SJCRH30 (cell line): ENCODE data around the gene MLN. TPM values are rescaled to one million over a fixed set of nuclear protein-coding genes. Genes with fewer than 3 reads are reported as not detected.

Experiments
- DNase-seq, 2 experiments: peaks; one replicate each; pipeline ENCODE4 v3.0.0-alpha.2; 2015 to 2020
- H3K27ac ChIP-seq: fragments of 250-450 bp; sonication (Bioruptor Pico); 2 replicates; pipeline ENCODE4 v1.5.1; 2020; ENCODE audit warnings: mild to moderate bottlenecking, moderate library complexity
- H3K27me3 ChIP-seq: fragments of 250-450 bp; sonication (Bioruptor Pico); 2 replicates; pipeline ENCODE4 v1.5.1; 2020; ENCODE audit warnings: mild to moderate bottlenecking, moderate library complexity
- H3K36me3 ChIP-seq: fragments of 250-450 bp; sonication (Bioruptor Pico); 2 replicates; pipeline ENCODE4 v1.5.1; 2020; ENCODE audit warnings: mild to moderate bottlenecking, moderate library complexity
- H3K4me1 ChIP-seq: fragments of 250-450 bp; sonication (Bioruptor Pico); 2 replicates; pipeline ENCODE4 v1.5.1; 2020; ENCODE audit warnings: mild to moderate bottlenecking, moderate library complexity
- H3K4me3 ChIP-seq: fragments of 250-450 bp; sonication (Bioruptor Pico); 2 replicates; pipeline ENCODE4 v1.5.1; 2020; ENCODE audit warnings: mild to moderate bottlenecking, moderate library complexity
- H3K9me3 ChIP-seq: fragments of 250-450 bp; sonication (Bioruptor Pico); replicated peaks from 2 replicates; pipeline ENCODE4 v1.5.1; 2020; ENCODE audit warnings: mild to moderate bottlenecking, moderate library complexity
- total RNA-seq: library from RNA; depleted of rRNA; stranded (reverse); fragments of >200 nt; shearing (Covaris generic); gene quantifications from 2 replicates; pipeline ENCODE4 v1.2.3, GENCODE V29; 2014

Gene MLN
- total RNA-seq, 1 experiment from 2014 or later = not detected

GRCh38 chr6:33756211-33756954, 47.4 kb downstream of the MLN start:
- DNase-seq = no peak
- no peak overlapping the region for H3K4me3 ChIP-seq
- H3K27me3 ChIP-seq = no peaks in the 10 kb centered on the region
- peaks cover 35% of the 10 kb centered on the region for H3K4me1 ChIP-seq
- no peaks in the 10 kb centered on the region for H3K9me3 ChIP-seq
- no peak overlapping the region for H3K27ac ChIP-seq
- H3K36me3 ChIP-seq = no peaks in the 10 kb centered on the region

- DNase-seq = peak in 1 of 2 experiments; percentile 54
- Histone ChIP-seq H3K27ac (no peak overlapping the region), H3K4me3 (no peak overlapping the region), H3K36me3 (no peaks in the 10 kb centered on the region), H3K9me3 (no peaks in the 10 kb centered on the region), H3K27me3 (no peaks in the 10 kb centered on the region), H3K4me1 (peaks cover 35% of the 10 kb centered on the region)
These were observed 48.5 kb downstream of the MLN start for GRCh38 chr6:33755070-33755869.

- Histone ChIP-seq H3K4me3 (no peak overlapping the region), H3K36me3 (no peaks in the 10 kb centered on the region), H3K4me1 (peaks cover 33% of the 10 kb centered on the region), H3K27ac (no peak overlapping the region), H3K9me3 (no peaks in the 10 kb centered on the region), H3K27me3 (no peaks in the 10 kb centered on the region)
- no peak for DNase-seq
These were observed 49.6 kb downstream of the MLN start for GRCh38 chr6:33754222-33754621.

GRCh38 chr6:33752646-33753015, 51.2 kb downstream of the MLN start:
- Histone ChIP-seq H3K36me3 (no peaks in the 10 kb centered on the region), H3K27me3 (no peaks in the 10 kb centered on the region), H3K9me3 (no peaks in the 10 kb centered on the region), H3K4me1 (peaks cover 42% of the 10 kb centered on the region), H3K27ac (no peak overlapping the region), H3K4me3 (no peak overlapping the region)
- DNase-seq = no peak

- H3K4me3 ChIP-seq = no peak overlapping the region
- no peaks in the 10 kb centered on the region for H3K36me3 ChIP-seq
- no peak for DNase-seq
- no peaks in the 10 kb centered on the region for H3K9me3 ChIP-seq
- H3K4me1 ChIP-seq = peaks cover 48% of the 10 kb centered on the region
- no peaks in the 10 kb centered on the region for H3K27me3 ChIP-seq
- H3K27ac ChIP-seq = no peak overlapping the region
These were observed 51.8 kb downstream of the MLN start for GRCh38 chr6:33751771-33752645.

- H3K27ac ChIP-seq = no peak overlapping the region
- no peaks in the 10 kb centered on the region for H3K9me3 ChIP-seq
- H3K4me3 ChIP-seq = no peak overlapping the region
- DNase-seq = peak in 1 of 2 experiments; percentile 33
- no peaks in the 10 kb centered on the region for H3K27me3 ChIP-seq
- H3K4me1 ChIP-seq = peaks cover 46% of the 10 kb centered on the region
- H3K36me3 ChIP-seq = no peaks in the 10 kb centered on the region
These were observed 53.4 kb downstream of the MLN start for GRCh38 chr6:33750244-33750991.

DNA sequence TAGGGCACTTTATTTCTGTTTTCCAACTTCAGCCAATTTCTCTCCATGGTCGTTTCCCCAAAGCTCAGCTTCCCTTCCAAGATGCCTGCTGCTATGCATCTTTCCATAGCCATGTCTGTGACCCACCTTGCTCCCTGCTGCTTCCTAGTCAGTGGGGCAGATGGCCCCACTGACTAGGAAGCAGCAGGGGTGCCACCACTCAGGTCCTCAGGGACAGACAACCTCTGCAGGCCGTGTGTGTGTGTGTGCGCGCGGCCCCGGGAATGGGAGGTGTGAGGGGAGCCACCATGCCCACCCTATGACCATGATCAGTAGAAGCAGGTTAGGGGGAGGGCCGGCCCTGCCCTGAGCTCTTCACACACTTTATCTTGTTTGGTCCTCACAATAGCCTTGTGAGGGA, 54.4 kb downstream of the MLN start:
- DNase-seq = no peak
- H3K36me3 ChIP-seq = no peaks in the 10 kb centered on the region
- H3K9me3 ChIP-seq = no peaks in the 10 kb centered on the region
- no peak overlapping the region for H3K27ac ChIP-seq
- peaks cover 46% of the 10 kb centered on the region for H3K4me1 ChIP-seq
- H3K4me3 ChIP-seq = no peak overlapping the region
- no peaks in the 10 kb centered on the region for H3K27me3 ChIP-seq

GRCh38 chr6:33748841-33749240, 55.0 kb downstream of the MLN start:
- no peaks in the 10 kb centered on the region for H3K27me3 ChIP-seq
- H3K27ac ChIP-seq = no peak overlapping the region
- DNase-seq = peak in 1 of 2 experiments; percentile 15
- no peak overlapping the region for H3K4me3 ChIP-seq
- no peaks in the 10 kb centered on the region for H3K36me3 ChIP-seq
- no peaks in the 10 kb centered on the region for H3K9me3 ChIP-seq
- peaks cover 52% of the 10 kb centered on the region for H3K4me1 ChIP-seq

DNA sequence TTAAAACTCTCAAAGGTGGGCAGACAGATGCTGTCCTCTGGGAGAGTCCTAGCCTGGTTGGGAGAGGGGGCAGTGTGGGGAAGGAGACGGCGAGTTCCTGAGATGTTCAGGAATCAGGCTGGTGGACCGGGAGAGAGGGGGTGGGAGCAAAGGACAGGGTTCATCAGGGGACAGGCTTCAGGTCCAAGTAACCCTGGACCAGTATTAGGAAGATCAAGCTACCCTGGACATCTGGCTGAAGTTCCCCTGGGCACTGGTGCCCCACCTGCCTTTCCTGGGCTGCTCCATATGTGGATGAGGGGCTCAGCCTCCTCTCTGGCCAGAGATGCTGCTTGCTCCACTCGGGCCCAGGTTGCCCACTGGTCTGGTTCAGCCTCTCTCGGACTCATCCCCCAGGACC, 56.0 kb downstream of the MLN start:
- H3K27ac ChIP-seq = no peak overlapping the region
- no peak for DNase-seq
- H3K4me3 ChIP-seq = no peak overlapping the region
- no peaks in the 10 kb centered on the region for H3K9me3 ChIP-seq
- peaks cover 52% of the 10 kb centered on the region for H3K4me1 ChIP-seq
- H3K27me3 ChIP-seq = no peaks in the 10 kb centered on the region
- H3K36me3 ChIP-seq = no peaks in the 10 kb centered on the region

- H3K27ac ChIP-seq = peak within 1 kb of the TSS; percentile 89
- H3K27me3 ChIP-seq = no peaks in the 10 kb centered on the region
- DNase-seq = peak; percentile 84 to 87
- H3K4me3 ChIP-seq = peak within 1 kb of the TSS; percentile 77
- peaks cover 43% of the 10 kb centered on the region for H3K4me1 ChIP-seq
- H3K9me3 ChIP-seq = no peaks in the 10 kb centered on the region
- no peaks in the 10 kb centered on the region for H3K36me3 ChIP-seq
These were observed 57.1 kb downstream of the MLN start, which contains the start of gene IP6K3 for GRCh38 chr6:33746651-33747100. Gene IP6K3, minus strand, starts transcription at chr6:33746905. Its CDS starts 11,429 bp downstream, at chr6:33735476.

DNA sequence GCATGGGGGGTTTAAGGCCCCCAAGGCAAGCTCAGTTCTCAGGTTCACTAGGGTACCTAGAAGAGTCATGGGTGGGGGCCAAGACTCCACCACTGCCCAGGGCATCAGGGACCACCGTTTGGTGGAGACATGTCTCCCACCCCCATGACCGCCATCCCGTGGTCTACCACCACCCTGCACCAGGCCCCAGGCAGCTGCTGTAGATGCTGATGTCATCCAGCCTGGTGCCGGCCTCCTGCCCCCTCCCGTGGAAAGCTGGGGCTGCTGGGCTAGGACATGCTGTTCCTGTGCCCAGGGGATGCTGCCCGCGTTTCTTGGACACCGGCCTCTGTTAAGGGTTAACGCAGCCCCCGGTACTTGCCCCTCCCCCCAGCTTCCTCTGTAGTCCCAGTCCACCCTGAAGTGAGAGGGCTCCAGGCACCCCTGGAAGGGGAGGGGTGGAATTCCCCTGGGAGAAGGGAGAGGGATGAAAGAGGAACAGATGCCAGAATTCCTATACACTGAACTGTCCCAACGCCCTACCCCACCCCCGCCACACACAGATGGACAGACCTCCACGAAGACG, 57.7 kb downstream of the MLN start:
- H3K4me1 ChIP-seq = peaks cover 38% of the 10 kb centered on the region
- H3K9me3 ChIP-seq = no peaks in the 10 kb centered on the region
- peak overlapping the region; percentile 89 for H3K27ac ChIP-seq
- H3K36me3 ChIP-seq = no peaks in the 10 kb centered on the region
- peak overlapping the region; percentile 77 for H3K4me3 ChIP-seq
- peak; percentile 86 to 90 for DNase-seq
- H3K27me3 ChIP-seq = no peaks in the 10 kb centered on the region

- peak overlapping the region; percentile 89 for H3K27ac ChIP-seq
- H3K4me3 ChIP-seq = peak overlapping the region; percentile 77
- peak; percentile 32 to 57 for DNase-seq
- H3K27me3 ChIP-seq = no peaks in the 10 kb centered on the region
- H3K9me3 ChIP-seq = no peaks in the 10 kb centered on the region
- H3K36me3 ChIP-seq = peaks cover under 1% of the 10 kb centered on the region; the same call in 1 of the 2 replicates
- H3K4me1 ChIP-seq = peaks cover 32% of the 10 kb centered on the region
These were observed 58.3 kb downstream of the MLN start for GRCh38 chr6:33745548-33745947.

DNA sequence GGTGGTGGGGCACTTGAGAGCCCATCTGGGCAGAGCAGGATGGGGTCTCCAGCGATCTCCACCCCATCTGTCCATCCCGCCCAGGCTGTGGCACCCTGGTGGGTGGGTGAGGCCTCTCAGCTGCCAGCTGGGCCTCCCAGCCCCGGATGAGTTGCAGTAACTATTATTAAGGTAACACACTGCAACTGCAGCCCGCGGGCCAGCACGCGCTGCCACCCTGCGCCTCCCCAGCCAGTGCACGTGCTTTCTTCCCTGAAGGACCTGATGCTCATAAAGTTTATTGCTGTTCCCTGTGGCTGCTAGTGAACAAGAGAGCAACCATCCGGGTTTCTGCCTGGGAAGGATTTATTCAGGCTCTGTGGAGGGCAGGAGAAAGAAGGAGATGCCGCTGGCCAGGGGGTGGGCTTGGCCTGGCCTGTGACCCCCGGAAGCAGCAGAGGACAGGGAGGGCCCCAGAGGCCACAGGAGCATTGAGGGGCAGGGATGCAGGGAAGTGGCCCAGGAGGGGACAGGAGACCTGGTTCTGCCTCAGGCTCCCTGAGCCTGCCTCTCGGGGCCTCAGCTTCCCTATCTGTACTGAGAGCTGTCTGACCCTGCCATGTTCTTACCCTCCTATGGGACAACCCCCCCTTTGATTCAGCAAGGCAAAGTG, 58.8 kb downstream of the MLN start:
- Histone ChIP-seq H3K36me3 (peaks cover 5% of the 10 kb centered on the region; the same call in 1 of the 2 replicates), H3K27me3 (no peaks in the 10 kb centered on the region), H3K9me3 (no peaks in the 10 kb centered on the region), H3K4me1 (peaks cover 28% of the 10 kb centered on the region), H3K27ac (peak overlapping the region; percentile 89), H3K4me3 (peak overlapping the region; percentile 77)
- DNase-seq = peak; percentile 41 to 45
